LNCaP clone FGC (cell line): ENCODE data around the gene LRRFIP2.

Experiments
- DNase-seq: peaks from one replicate; pipeline ENCODE4 v3.0.0-alpha.2; 2011; ENCODE audit warnings: low read depth
- H3K4me3 ChIP-seq: 2 replicates; pipeline ENCODE4 v1.5.1; 2011; ENCODE audit warnings: mild to moderate bottlenecking, low read depth, low read length, control low read depth
- CTCF ChIP-seq: IDR thresholded peaks from 2 replicates; pipeline ENCODE4 v1.5.1; 2012; ENCODE audit warnings: mild to moderate bottlenecking; ENCODE audit not compliant: control insufficient read depth, insufficient read depth; ENCODE audit errors: extremely low read depth

LRRFIP2 gene

GRCh38 chr3:37189109-37189508, 14.7 kb upstream of the LRRFIP2 start:
- DNase-seq, result no peak
- H3K4me3 ChIP-seq, result no peak overlapping the region
- TF ChIP-seq CTCF, result no peak

DNA sequence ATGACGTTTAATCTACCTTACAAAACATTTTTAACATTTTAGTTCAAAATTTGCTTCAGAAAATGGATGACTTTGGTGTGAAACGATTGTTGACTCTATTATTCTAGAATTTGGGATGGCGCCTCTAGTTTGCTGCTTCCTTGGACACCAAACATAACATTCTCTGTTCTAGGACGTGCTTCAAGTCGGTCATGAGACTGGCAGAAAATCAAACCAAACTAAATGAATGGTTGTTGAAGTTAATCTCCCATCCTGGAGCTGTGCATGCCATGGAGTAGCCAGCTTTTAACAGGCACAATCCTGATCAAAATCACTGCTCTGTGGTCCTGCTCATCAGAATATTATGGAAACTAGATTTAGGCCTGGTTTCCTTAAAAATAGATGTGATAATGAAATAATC, 9.6 kb upstream of the LRRFIP2 start:
- no peak for DNase-seq
- no peak overlapping the region for H3K4me3 ChIP-seq
- TF ChIP-seq CTCF, result no peak

- DNase-seq, result no peak
- TF ChIP-seq CTCF, result no peak
- no peak overlapping the region for H3K4me3 ChIP-seq
These were observed 9.0 kb upstream of the LRRFIP2 start for GRCh38 chr3:37183375-37183831.

DNA sequence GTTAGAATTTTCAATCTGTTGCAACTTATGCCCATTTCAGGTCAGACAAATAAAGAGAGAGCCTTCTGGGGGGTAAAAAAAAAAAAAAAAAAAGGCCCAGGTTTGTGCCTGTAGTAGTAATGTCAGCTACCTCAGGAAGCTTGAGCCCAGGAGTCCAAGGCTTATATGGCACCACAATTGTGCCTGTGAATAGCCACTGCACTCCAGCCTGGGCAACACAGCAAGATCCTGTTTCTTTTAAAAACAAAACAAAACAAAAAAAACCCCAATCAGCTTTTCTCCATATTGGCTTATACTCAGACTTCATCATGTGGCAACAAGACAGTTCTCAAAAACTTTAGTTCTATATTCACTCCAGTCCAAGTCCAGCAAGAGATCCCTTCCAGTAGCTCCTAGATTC, 8.4 kb upstream of the LRRFIP2 start:
- no peak for TF ChIP-seq CTCF
- DNase-seq, result no peak
- H3K4me3 ChIP-seq, result no peak overlapping the region

GRCh38 chr3:37181756-37182155, 7.4 kb upstream of the LRRFIP2 start:
- no peak overlapping the region for H3K4me3 ChIP-seq
- no peak for TF ChIP-seq CTCF
- no peak for DNase-seq

- H3K4me3 ChIP-seq, result no peak overlapping the region
- no peak for DNase-seq
- TF ChIP-seq CTCF, result no peak
These were observed 5.0 kb upstream of the LRRFIP2 start for GRCh38 chr3:37179144-37179967.

DNA sequence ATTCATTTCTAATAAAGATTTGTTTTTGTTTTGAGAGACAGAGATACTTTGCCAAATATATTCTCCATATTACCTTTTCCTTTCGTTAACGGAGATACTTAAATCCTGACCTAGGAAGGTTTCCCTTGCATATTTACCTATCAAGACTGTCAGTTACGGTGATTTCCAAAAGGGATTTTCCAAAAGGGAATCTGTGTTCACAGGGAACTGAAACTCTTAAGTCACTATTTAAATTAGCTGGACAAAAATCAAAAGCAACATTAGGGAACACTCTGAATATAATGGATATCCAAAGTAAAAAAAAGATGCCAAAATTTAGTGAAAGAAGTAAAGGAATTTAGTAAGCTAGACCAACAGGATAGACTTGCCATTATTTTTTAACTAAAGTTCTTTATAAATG, 576 bp downstream of the LRRFIP2 start:
- peak overlapping the region; percentile 94 for H3K4me3 ChIP-seq
- no peak for TF ChIP-seq CTCF
- peak; percentile 91 for DNase-seq
